T-helper 17 cell (primary cell): ENCODE measurements around the gene GSC. TPM values are rescaled to one million over a fixed set of nuclear protein-coding genes. Genes with fewer than 3 reads are reported as not detected.
A peak's percentile ranks its signal among the peaks of the same experiment; 100 is the strongest.
"Not testable (repeated sequence)": the region's sequence is repeated elsewhere in the genome, so short reads cannot be mapped to it uniquely, and the experiment has no call there.

Experiments used
- ATAC-seq: fragments of 150-1000 bp; cut with Tn5 transposase; 2 replicates; pipeline ENCODE4 v1.10.0; 2021; ENCODE audit warnings: mild to moderate bottlenecking, moderate library complexity
- DNase-seq, 3 donors: peaks; one replicate each; pipeline versions ENCODE4 v3.0.0 to v3.0.0-alpha.2; 2020 to 2021
- H3K9me3 ChIP-seq: one replicate; pipeline ENCODE4 v1.7.0; 2013; ENCODE audit warnings: low read length, mild to moderate bottlenecking; ENCODE audit not compliant: control insufficient read depth, poor library complexity, severe bottlenecking
- H3K27ac Mint-ChIP-seq: one replicate; pipeline ENCODE4 v1.8.0; 2022; ENCODE audit warnings: mild to moderate bottlenecking, moderate library complexity, mixed read lengths
- H3K27me3 Mint-ChIP-seq: one replicate; pipeline ENCODE4 v1.8.0; 2022; ENCODE audit warnings: mixed read lengths
- H3K36me3 Mint-ChIP-seq: one replicate; pipeline ENCODE4 v1.8.0; 2022; ENCODE audit warnings: low read depth, mixed read lengths
- H3K4me1 Mint-ChIP-seq: one replicate; pipeline ENCODE4 v1.8.0; 2022; ENCODE audit warnings: mild to moderate bottlenecking, mixed read lengths
- H3K4me3 Mint-ChIP-seq: one replicate; pipeline ENCODE4 v1.8.0; 2022; ENCODE audit warnings: mild to moderate bottlenecking, moderate library complexity, mixed read lengths
- total RNA-seq, 4 donors: library from RNA in 2 of 4; stranded (reverse) in 2 of 4; gene quantifications; one replicate each; pipeline ENCODE4 v1.2.3 and lab custom pipeline; 2022 to 2026

Gene GSC
- total RNA-seq, 2 donors from 2014 or later: 0.52 to 0.60 TPM

DNA sequence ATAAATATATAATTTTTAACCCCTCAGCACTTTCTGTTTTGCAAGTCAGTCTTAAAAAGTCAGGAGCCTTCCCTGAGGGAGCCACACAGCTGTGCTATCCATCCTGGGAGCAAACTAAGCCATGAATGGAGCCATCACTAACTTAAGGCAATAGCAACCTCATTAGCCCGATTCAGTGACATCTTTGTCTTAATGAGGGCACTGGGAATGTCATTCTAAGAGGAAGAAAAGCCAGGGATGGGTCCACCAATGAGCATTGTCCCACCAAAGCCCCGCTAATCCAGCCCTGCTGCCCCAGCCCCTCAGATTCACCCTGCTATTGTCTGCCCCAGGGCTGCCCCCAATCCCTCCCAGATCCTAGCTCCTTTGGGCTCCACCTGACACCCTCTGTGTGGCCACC, 19.5 kb downstream of the GSC start:
- H3K4me3 Mint-ChIP-seq: no peak overlapping the region
- H3K36me3 Mint-ChIP-seq: peaks cover 2% of the 10 kb centered on the region
- H3K9me3 ChIP-seq: no peaks in the 10 kb centered on the region
- peaks cover 31% of the 10 kb centered on the region for H3K27me3 Mint-ChIP-seq
- H3K27ac Mint-ChIP-seq: no peak overlapping the region
- ATAC-seq (no peak), DNase-seq (no peak)
- no peaks in the 10 kb centered on the region for H3K4me1 Mint-ChIP-seq

DNA sequence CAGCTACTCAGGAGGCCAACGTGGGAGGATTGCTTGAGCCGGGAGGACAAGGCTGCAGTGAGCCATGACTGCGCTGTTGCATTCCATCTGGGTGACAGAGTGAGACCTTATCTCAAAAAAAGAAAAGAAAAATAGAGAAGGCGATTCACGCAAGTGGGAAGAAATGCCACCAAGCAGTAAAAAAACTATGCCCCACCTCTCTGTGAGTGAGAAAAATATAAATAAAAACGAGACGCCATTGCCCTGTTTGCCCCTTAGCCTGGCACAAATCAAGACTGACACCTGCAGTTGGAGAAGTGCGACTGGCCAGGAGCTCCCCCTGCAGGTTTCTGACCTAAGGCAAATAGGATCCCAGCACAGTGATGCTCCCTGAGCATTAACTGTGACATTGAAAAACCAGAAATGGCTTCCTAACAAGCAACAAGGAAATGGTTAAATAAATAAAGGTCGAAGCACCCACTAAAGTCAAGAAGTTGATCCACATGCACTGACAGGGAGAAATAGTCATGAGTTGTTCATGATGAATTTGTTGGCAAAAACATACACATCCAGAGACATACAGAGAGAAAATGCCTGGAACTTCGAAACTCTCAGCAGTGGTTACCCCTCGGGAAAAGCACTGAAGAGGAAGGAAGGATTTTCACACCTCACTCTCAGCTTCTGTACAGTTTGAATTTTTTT, 21.1 kb downstream of the GSC start:
- peak; percentile 44 for ATAC-seq
- no peak for DNase-seq
- Mint-ChIP-seq H3K36me3 (peaks cover 2% of the 10 kb centered on the region), H3K4me3 (no peak overlapping the region), H3K27ac (no peak overlapping the region), H3K27me3 (peaks cover 35% of the 10 kb centered on the region), H3K4me1 (peaks cover under 1% of the 10 kb centered on the region)
- no peaks in the 10 kb centered on the region for H3K9me3 ChIP-seq

- Mint-ChIP-seq H3K27me3 (peaks cover 34% of the 10 kb centered on the region), H3K27ac (no peak overlapping the region), H3K4me1 (peaks cover 5% of the 10 kb centered on the region), H3K4me3 (no peak overlapping the region), H3K36me3 (peaks cover 2% of the 10 kb centered on the region)
- DNase-seq (no peak), ATAC-seq (no peak)
- no peaks in the 10 kb centered on the region for H3K9me3 ChIP-seq
Measured at GRCh38 chr14:94747739-94748138, 22.2 kb downstream of the GSC start.

GRCh38 chr14:94747153-94747552, 22.8 kb downstream of the GSC start:
- not testable (repeated sequence) for H3K4me3 Mint-ChIP-seq, H3K4me1 Mint-ChIP-seq, ATAC-seq, DNase-seq, H3K36me3 Mint-ChIP-seq, H3K27ac Mint-ChIP-seq, H3K9me3 ChIP-seq
- H3K27me3 Mint-ChIP-seq: peaks cover 31% of the 10 kb centered on the region

GRCh38 chr14:94746131-94746530, 23.8 kb downstream of the GSC start:
- Mint-ChIP-seq H3K36me3 (peaks cover 2% of the 10 kb centered on the region), H3K27me3 (peaks cover 34% of the 10 kb centered on the region), H3K4me1 (peaks cover 5% of the 10 kb centered on the region), H3K27ac (no peak overlapping the region), H3K4me3 (no peak overlapping the region)
- no peaks in the 10 kb centered on the region for H3K9me3 ChIP-seq
- DNase-seq (no peak), ATAC-seq (no peak)

- Mint-ChIP-seq H3K27me3 (peaks cover 44% of the 10 kb centered on the region), H3K4me3 (no peak overlapping the region)
- ATAC-seq: no peak
Measured at GRCh38 chr14:94738751-94739150, 31.2 kb downstream of the GSC start.

GRCh38 chr14:94738097-94738496, 31.8 kb downstream of the GSC start:
- H3K4me1 Mint-ChIP-seq: no peaks in the 10 kb centered on the region

More at GRCh38 chr14:94738751-94739150, 31.2 kb downstream of the GSC start:
- no peaks in the 10 kb centered on the region for H3K9me3 ChIP-seq
- Mint-ChIP-seq H3K4me1 (peaks cover 5% of the 10 kb centered on the region), H3K27ac (no peak overlapping the region), H3K36me3 (no peaks in the 10 kb centered on the region)
- DNase-seq: no peak

DNA sequence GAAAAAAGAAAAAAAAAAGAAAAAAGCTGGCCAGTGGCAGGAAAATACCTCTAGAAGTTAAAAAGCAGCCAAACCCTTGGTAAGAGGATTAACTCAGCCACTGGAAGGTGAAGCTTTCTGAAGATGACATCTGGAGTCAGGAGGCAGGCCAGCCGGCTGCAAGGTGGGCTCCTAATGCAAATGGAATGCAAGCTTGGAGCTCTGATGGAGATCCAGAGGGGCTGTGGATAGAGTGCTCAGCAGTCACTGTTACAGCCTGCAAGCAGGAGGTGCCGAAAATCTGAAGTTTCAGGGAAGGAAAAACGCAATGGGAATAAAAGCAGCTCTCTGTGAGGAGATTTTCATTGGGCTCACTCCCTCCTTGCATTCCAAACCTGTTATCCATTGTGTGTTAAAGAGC, 41.0 kb downstream of the GSC start:
- DNase-seq (no peak), ATAC-seq (no peak)
- no peaks in the 10 kb centered on the region for H3K9me3 ChIP-seq
- peaks cover 9% of the 10 kb centered on the region for H3K27me3 Mint-ChIP-seq
- no peaks in the 10 kb centered on the region for H3K4me1 Mint-ChIP-seq
- no peak overlapping the region for H3K4me3 Mint-ChIP-seq
- no peak overlapping the region for H3K27ac Mint-ChIP-seq
- H3K36me3 Mint-ChIP-seq: no peaks in the 10 kb centered on the region

More at GRCh38 chr14:94738097-94738496, 31.8 kb downstream of the GSC start:
- no peak for ATAC-seq
- H3K36me3 Mint-ChIP-seq: no peaks in the 10 kb centered on the region
- H3K9me3 ChIP-seq: no peaks in the 10 kb centered on the region
- no peak overlapping the region for H3K27ac Mint-ChIP-seq
- H3K27me3 Mint-ChIP-seq: peaks cover 47% of the 10 kb centered on the region
- no peak for DNase-seq
- H3K4me3 Mint-ChIP-seq: no peak overlapping the region

- not testable (repeated sequence) for ATAC-seq, H3K27ac Mint-ChIP-seq, H3K4me1 Mint-ChIP-seq, H3K4me3 Mint-ChIP-seq, H3K27me3 Mint-ChIP-seq, H3K9me3 ChIP-seq, DNase-seq, H3K36me3 Mint-ChIP-seq
Measured at GRCh38 chr14:94728440-94728839, 41.5 kb downstream of the GSC start.

DNA sequence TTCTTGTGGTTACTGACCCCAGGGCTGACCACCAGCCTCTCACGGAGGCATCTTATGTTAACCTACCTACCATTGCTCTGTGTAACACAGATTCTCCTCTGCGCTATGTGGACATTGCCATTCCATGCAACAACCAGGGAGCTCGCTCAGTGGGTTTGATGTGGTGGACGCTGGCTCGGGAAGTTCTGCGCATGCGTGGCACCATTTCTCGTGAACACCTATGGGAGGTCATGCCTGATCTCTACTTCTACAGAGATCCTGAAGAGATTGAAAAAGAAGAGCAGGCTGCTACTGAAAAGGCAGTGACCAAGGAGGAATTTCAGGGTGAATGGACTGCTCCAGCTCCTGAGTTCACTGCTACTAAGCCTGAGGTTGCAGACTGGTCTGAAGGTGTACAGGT, 43.3 kb downstream of the GSC start:
- not testable (repeated sequence) for ATAC-seq, H3K27me3 Mint-ChIP-seq, H3K27ac Mint-ChIP-seq, H3K4me1 Mint-ChIP-seq, H3K9me3 ChIP-seq, DNase-seq, H3K4me3 Mint-ChIP-seq, H3K36me3 Mint-ChIP-seq

GRCh38 chr14:94724993-94725392, 44.9 kb downstream of the GSC start:
- H3K4me1 Mint-ChIP-seq: no peaks in the 10 kb centered on the region
- no peak overlapping the region for H3K27ac Mint-ChIP-seq
- DNase-seq (no peak), ATAC-seq (no peak)
- no peaks in the 10 kb centered on the region for H3K36me3 Mint-ChIP-seq
- H3K4me3 Mint-ChIP-seq: no peak overlapping the region
- no peaks in the 10 kb centered on the region for H3K9me3 ChIP-seq
- peaks cover under 1% of the 10 kb centered on the region for H3K27me3 Mint-ChIP-seq

DNA sequence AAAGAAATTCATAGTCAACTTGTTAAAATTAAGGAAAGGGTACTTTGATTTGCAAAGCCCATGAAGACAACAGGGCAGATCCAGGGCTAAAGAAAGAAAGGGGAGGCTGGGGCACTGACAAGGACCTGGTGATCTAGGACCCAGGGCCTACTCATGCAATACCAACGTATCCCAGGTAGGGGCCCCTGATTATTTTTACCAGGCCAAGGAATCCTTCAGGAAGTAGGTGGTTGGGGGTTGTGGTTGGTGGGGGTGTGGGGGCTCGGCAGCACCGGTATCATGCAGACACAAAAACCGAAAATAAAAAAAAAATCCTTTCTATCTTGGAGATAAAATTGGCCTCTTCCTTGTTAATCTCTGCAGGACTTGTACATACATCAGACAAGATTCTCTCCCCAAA, 47.5 kb downstream of the GSC start:
- no peaks in the 10 kb centered on the region for H3K4me1 Mint-ChIP-seq
- no peak overlapping the region for H3K4me3 Mint-ChIP-seq
- ATAC-seq (no peak), DNase-seq (no peak)
- no peak overlapping the region for H3K27ac Mint-ChIP-seq
- H3K36me3 Mint-ChIP-seq: no peaks in the 10 kb centered on the region
- no peaks in the 10 kb centered on the region for H3K9me3 ChIP-seq
- peaks cover 5% of the 10 kb centered on the region for H3K27me3 Mint-ChIP-seq
